ENCODE measurements around the gene C7orf57.

C7orf57 gene

GRCh38 chr7:48045195-48045765, 9.9 kb downstream of the C7orf57 start:
- TF ChIP-seq CTCF (IDR thresholded peaks at IDR 0.05; ENCODE audit: insufficient read depth, low read length, poor library complexity, severe bottlenecking): no peak
- Histone ChIP-seq H3K4me3 (replicated peaks; ENCODE audit: low read depth, low read length) (no peak overlapping the region), H3K36me3 (ENCODE audit: control insufficient read depth, insufficient read depth, low read length) (no peaks in the 10 kb centered on the region), H3K27me3 (replicated peaks; ENCODE audit: control insufficient read depth, insufficient read depth, low read length) (no peaks in the 10 kb centered on the region)
- DNase-seq (ENCODE audit: extremely low read depth, insufficient read length): no peak

- Histone ChIP-seq H3K4me3 (replicated peaks; ENCODE audit: low read depth, low read length) (no peak overlapping the region), H3K27me3 (replicated peaks; ENCODE audit: control insufficient read depth, insufficient read depth, low read length) (no peaks in the 10 kb centered on the region), H3K36me3 (ENCODE audit: control insufficient read depth, insufficient read depth, low read length) (no peaks in the 10 kb centered on the region)
- no peak for TF ChIP-seq CTCF (IDR thresholded peaks at IDR 0.05; ENCODE audit: insufficient read depth, low read length, poor library complexity, severe bottlenecking)
- no peak for DNase-seq (ENCODE audit: extremely low read depth, insufficient read length)
Measured at GRCh38 chr7:48046458-48046857, 11.1 kb downstream of the C7orf57 start.

- Histone ChIP-seq H3K27me3 (replicated peaks; ENCODE audit: control insufficient read depth, insufficient read depth, low read length) (no peaks in the 10 kb centered on the region), H3K36me3 (ENCODE audit: control insufficient read depth, insufficient read depth, low read length) (no peaks in the 10 kb centered on the region), H3K4me3 (replicated peaks; ENCODE audit: low read depth, low read length) (no peak overlapping the region)
- TF ChIP-seq CTCF (IDR thresholded peaks at IDR 0.05; ENCODE audit: insufficient read depth, low read length, poor library complexity, severe bottlenecking): no peak
- no peak for DNase-seq (ENCODE audit: extremely low read depth, insufficient read length)
Measured at GRCh38 chr7:48048113-48048512, 12.8 kb downstream of the C7orf57 start.

- Histone ChIP-seq H3K27me3 (replicated peaks; ENCODE audit: control insufficient read depth, insufficient read depth, low read length) (no peaks in the 10 kb centered on the region), H3K36me3 (ENCODE audit: control insufficient read depth, insufficient read depth, low read length) (no peaks in the 10 kb centered on the region), H3K4me3 (replicated peaks; ENCODE audit: low read depth, low read length) (no peak overlapping the region)
- no peak for TF ChIP-seq CTCF (IDR thresholded peaks at IDR 0.05; ENCODE audit: insufficient read depth, low read length, poor library complexity, severe bottlenecking)
- DNase-seq (ENCODE audit: extremely low read depth, insufficient read length): no peak
Measured at GRCh38 chr7:48049850-48050249, 14.5 kb downstream of the C7orf57 start.

GRCh38 chr7:48052748-48053147, 17.4 kb downstream of the C7orf57 start:
- H3K36me3 ChIP-seq (ENCODE audit: control insufficient read depth, insufficient read depth, low read length): no peaks in the 10 kb centered on the region
- H3K4me3 ChIP-seq (replicated peaks; ENCODE audit: low read depth, low read length): no peak overlapping the region
- no peaks in the 10 kb centered on the region for H3K27me3 ChIP-seq (replicated peaks; ENCODE audit: control insufficient read depth, insufficient read depth, low read length)
- DNase-seq (ENCODE audit: extremely low read depth, insufficient read length): no peak
- no peak for TF ChIP-seq CTCF (IDR thresholded peaks at IDR 0.05; ENCODE audit: insufficient read depth, low read length, poor library complexity, severe bottlenecking)

GRCh38 chr7:48053736-48054135, 18.4 kb downstream of the C7orf57 start:
- H3K36me3 ChIP-seq (ENCODE audit: control insufficient read depth, insufficient read depth, low read length): no peaks in the 10 kb centered on the region
- DNase-seq (ENCODE audit: extremely low read depth, insufficient read length): no peak
- no peak for TF ChIP-seq CTCF (IDR thresholded peaks at IDR 0.05; ENCODE audit: insufficient read depth, low read length, poor library complexity, severe bottlenecking)

More at GRCh38 chr7:48053736-48054135, 18.4 kb downstream of the C7orf57 start:
- Histone ChIP-seq H3K27me3 (replicated peaks; ENCODE audit: control insufficient read depth, insufficient read depth, low read length) (no peaks in the 10 kb centered on the region), H3K4me3 (replicated peaks; ENCODE audit: low read depth, low read length) (no peak overlapping the region)
